Measurements from ENCODE around the gene DDX42.

GRCh38 chr17:63854709-63855108 lies 80.7 kb downstream of the DDX42 start:
- TF ChIP-seq CTCF (IDR thresholded peaks at IDR 0.05) = no peak
- TF ChIP-seq POLR2A (IDR thresholded peaks at IDR 0.05) = no peak

All from upper lobe of left lung (tissue), 4 donors.